Suprapubic skin (tissue), 4 donors: ENCODE results near the gene NAB1. TPM values are rescaled to one million over a fixed set of nuclear protein-coding genes. Genes with fewer than 3 reads are reported as not detected.
"Not testable (repeated sequence)": the region's sequence is repeated elsewhere in the genome, so short reads cannot be mapped to it uniquely, and the experiment has no call there.

ENCODE experiments used
- DNase-seq, 2 donors: peaks; one replicate each; pipeline ENCODE4 v3.0.0-alpha.2; 2019; ENCODE audit warnings: low spot score in 2 of 2
- H3K27ac ChIP-seq: fragments of 200-600 bp; sonication (generic); one replicate; pipeline ENCODE4 v1.5.1; 2019
- H3K27me3 ChIP-seq: fragments of 200-600 bp; sonication (generic); one replicate; pipeline ENCODE4 v1.5.1; 2019
- H3K36me3 ChIP-seq: fragments of 200-600 bp; sonication (generic); one replicate; pipeline ENCODE4 v1.5.1; 2019
- H3K4me1 ChIP-seq: fragments of 200-600 bp; sonication (generic); one replicate; pipeline ENCODE4 v1.5.1; 2019
- H3K4me3 ChIP-seq: fragments of 200-600 bp; sonication (generic); one replicate; pipeline ENCODE4 v1.5.1; 2019; ENCODE audit warnings: mild to moderate bottlenecking
- H3K9me3 ChIP-seq: fragments of 200-600 bp; sonication (generic); one replicate; pipeline ENCODE4 v1.5.1; 2019
- CTCF ChIP-seq, 2 donors: fragments of 200-600 bp in 1 of 2; fragments of 450-650 bp in 1 of 2; sonication (generic) in 1 of 2; IDR thresholded peaks; one replicate each; pipeline ENCODE4 v1.5.1; 2016 to 2019; ENCODE audit warnings: antibody characterized with exemption in 2 of 2, mild to moderate bottlenecking in 1 of 2, moderate library complexity in 1 of 2
- EP300 ChIP-seq: sonication (generic); formaldehyde crosslinking; IDR thresholded peaks from one replicate; pipeline ENCODE4 v1.6.1; 2017; ENCODE audit warnings: antibody characterized with exemption
- POLR2A ChIP-seq, 2 donors: fragments of 450-650 bp; IDR thresholded peaks; one replicate each; pipeline ENCODE4 v1.6.1; 2017; ENCODE audit warnings: antibody characterized with exemption in 2 of 2, mild to moderate bottlenecking in 2 of 2, moderate library complexity in 2 of 2
- POLR2AphosphoS5 ChIP-seq, 3 donors: sonication (generic); formaldehyde crosslinking; IDR thresholded peaks; one replicate each; pipeline ENCODE4 v1.6.1; 2017; ENCODE audit warnings: antibody characterized with exemption in 3 of 3
- WGBS: methylation state at CpG from one replicate; pipeline ENCODE4 v1.1.5; 2018; 5-methylcytosine and 5-hydroxymethylcytosine counted together
- total RNA-seq, 4 donors: library from RNA; depleted of rRNA; stranded (reverse); fragments of >200 nt; gene quantifications; one replicate each; pipeline ENCODE4 v1.1.0, GENCODE V29; 2016

NAB1 gene
- total RNA-seq, 4 donors from 2014 or later = 83.3 to 116 (median 111) TPM

GRCh38 chr2:190607657-190608357, 41.1 kb upstream of the NAB1 start:
- peaks cover 5% of the 10 kb centered on the region for H3K4me1 ChIP-seq
- H3K9me3 ChIP-seq = no peaks in the 10 kb centered on the region
- no peak overlapping the region for H3K27ac ChIP-seq
- DNase-seq = no peak
- WGBS = 79% methylated on average over 11 of the region's 11 CpGs
- no peak for TF ChIP-seq EP300
- no peak for TF ChIP-seq CTCF (IDR thresholded peaks at IDR 0.05)
- H3K4me3 ChIP-seq = no peak overlapping the region
- no peaks in the 10 kb centered on the region for H3K27me3 ChIP-seq
- H3K36me3 ChIP-seq = no peaks in the 10 kb centered on the region

GRCh38 chr2:190608863-190609262, 40.0 kb upstream of the NAB1 start:
- H3K27me3 ChIP-seq, H3K27ac ChIP-seq, H3K9me3 ChIP-seq, H3K4me1 ChIP-seq, DNase-seq, H3K4me3 ChIP-seq, H3K36me3 ChIP-seq: not testable (repeated sequence)
- 79% methylated on average over 3 of the region's 3 CpGs for WGBS

GRCh38 chr2:190609397-190609796, 39.5 kb upstream of the NAB1 start:
- not testable (repeated sequence) for H3K9me3 ChIP-seq, DNase-seq, H3K27me3 ChIP-seq, H3K4me1 ChIP-seq, H3K4me3 ChIP-seq, H3K36me3 ChIP-seq, H3K27ac ChIP-seq
- whole genome bisulfite sequencing = 82% methylated on average over 1 of the region's 1 CpG

- 85% methylated on average over 2 of the region's 2 CpGs for WGBS
- H3K36me3 ChIP-seq, H3K27ac ChIP-seq, DNase-seq, H3K9me3 ChIP-seq, H3K4me1 ChIP-seq, H3K27me3 ChIP-seq, H3K4me3 ChIP-seq: not testable (repeated sequence)
Observed at GRCh38 chr2:190610528-190610927, 38.4 kb upstream of the NAB1 start.

- H3K27me3 ChIP-seq = no peaks in the 10 kb centered on the region
- TF ChIP-seq POLR2A (IDR thresholded peaks at IDR 0.05) = no peak
- TF ChIP-seq POLR2AphosphoS5 (IDR thresholded peaks at IDR 0.05) = no peak
- TF ChIP-seq CTCF (IDR thresholded peaks at IDR 0.05) = no peak
- TF ChIP-seq EP300 = no peak
- H3K4me3 ChIP-seq = no peak overlapping the region
- no peaks in the 10 kb centered on the region for H3K36me3 ChIP-seq
- 78% methylated on average over 3 of the region's 3 CpGs for WGBS
- DNase-seq = no peak
- H3K27ac ChIP-seq = no peak overlapping the region
- H3K9me3 ChIP-seq = no peaks in the 10 kb centered on the region
- H3K4me1 ChIP-seq = no peaks in the 10 kb centered on the region
Observed at GRCh38 chr2:190615555-190616200, 33.2 kb upstream of the NAB1 start.

GRCh38 chr2:190618030-190618429, 30.9 kb upstream of the NAB1 start:
- TF ChIP-seq CTCF (IDR thresholded peaks at IDR 0.05) (no peak), EP300 (no peak), POLR2AphosphoS5 (IDR thresholded peaks at IDR 0.05) (no peak), POLR2A (IDR thresholded peaks at IDR 0.05) (no peak)
- 71% methylated on average over 3 of the region's 3 CpGs for WGBS

GRCh38 chr2:190625691-190626090, 23.2 kb upstream of the NAB1 start:
- H3K36me3 ChIP-seq = no peaks in the 10 kb centered on the region
- no peak for DNase-seq
- H3K4me3 ChIP-seq = no peak overlapping the region
- peak overlapping the region; percentile 7 for H3K27ac ChIP-seq
- no peaks in the 10 kb centered on the region for H3K9me3 ChIP-seq
- no peaks in the 10 kb centered on the region for H3K27me3 ChIP-seq
- peaks cover 19% of the 10 kb centered on the region for H3K4me1 ChIP-seq
- no peak for TF ChIP-seq EP300

More at GRCh38 chr2:190618030-190618429, 30.9 kb upstream of the NAB1 start:
- no peaks in the 10 kb centered on the region for H3K36me3 ChIP-seq
- no peak overlapping the region for H3K27ac ChIP-seq
- no peak for DNase-seq
- no peaks in the 10 kb centered on the region for H3K4me1 ChIP-seq
- H3K4me3 ChIP-seq = no peak overlapping the region
- H3K27me3 ChIP-seq = no peaks in the 10 kb centered on the region
- H3K9me3 ChIP-seq = no peaks in the 10 kb centered on the region
